HG02970 (cell line): ENCODE data around the gene CCL3.
"Not testable (repeated sequence)": the region's sequence is repeated elsewhere in the genome, so short reads cannot be mapped to it uniquely, and the experiment has no call there.

Experiments used
- ATAC-seq: cut with Tn5 transposase; IDR thresholded peaks from one replicate; pipeline ENCODE4 v1.9.1; 2021; ENCODE audit warnings: mild to moderate bottlenecking, moderate library complexity, moderate number of reproducible peaks; ENCODE audit not compliant: unreplicated experiment, low FRiP score

Gene CCL3

DNA sequence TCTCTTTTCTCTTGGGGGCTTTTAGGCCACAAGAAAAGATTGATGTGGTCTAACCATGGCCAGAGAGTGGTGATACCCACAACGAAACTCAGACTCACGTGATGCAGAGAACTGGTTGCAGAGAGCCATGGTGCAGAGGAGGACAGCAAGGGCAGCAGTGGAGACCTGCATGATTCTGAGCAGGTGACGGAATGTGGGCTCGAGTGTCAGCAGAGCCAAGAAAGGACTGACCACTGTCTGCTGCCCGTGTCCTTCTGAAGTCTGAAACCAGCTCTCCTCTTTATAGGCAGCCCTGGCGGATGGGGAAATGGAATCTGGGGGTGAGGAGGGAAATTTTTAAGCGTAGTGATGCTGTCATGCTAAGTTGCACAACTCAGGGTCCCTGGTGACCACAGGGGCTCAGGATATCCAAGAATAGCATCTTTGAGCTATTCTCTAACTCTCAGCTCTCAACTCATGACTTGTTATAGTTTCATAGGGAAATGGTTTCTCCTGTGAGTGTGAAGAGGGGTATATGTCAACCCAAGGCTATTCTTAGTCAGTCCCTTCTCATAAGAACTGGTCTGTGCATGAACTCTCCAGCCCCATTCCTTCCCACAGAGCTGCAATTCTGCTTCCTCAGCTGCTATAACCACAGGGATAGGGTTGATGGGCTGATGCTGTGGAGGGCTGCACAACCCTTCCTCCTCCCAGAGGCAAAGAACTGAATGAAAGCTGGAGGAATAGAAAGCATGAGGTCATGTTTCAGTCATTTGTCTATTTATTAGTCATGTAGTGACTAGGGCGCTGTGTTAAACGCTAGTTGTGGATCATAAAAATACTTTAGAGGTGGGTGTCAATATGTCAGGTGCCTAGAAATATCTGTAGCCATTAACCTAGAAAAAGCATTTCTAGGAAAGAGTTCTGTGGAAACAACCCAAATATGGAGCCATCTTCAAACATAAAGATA lies at the start of gene CCL3:
TSS of gene CCL3 (minus strand) at position 256 of the 949 bp plus-strand sequence. CDS start at position 171, 85 bp downstream.
- ATAC-seq: peak; percentile 57

DNA sequence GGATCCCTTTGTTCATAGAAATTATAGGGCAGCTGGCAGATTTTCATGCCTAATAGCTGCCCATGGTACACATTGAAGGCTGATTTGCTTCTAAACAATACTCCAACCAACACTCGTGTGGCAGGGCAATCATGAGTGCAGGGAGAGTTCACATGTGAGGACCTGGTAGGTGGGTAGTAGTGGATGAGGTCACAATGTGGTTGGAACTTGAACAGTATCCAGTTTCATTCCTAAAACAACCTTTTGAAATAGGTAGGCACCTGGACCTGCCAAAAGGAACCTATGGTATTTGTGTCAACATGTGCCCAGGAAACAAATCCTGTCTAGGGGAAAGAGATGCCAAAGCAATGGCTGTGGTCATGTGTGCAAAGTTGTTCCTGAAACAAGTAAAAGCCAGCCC lies 46.5 kb upstream of the CCL3 start:
- ATAC-seq: no peak

DNA sequence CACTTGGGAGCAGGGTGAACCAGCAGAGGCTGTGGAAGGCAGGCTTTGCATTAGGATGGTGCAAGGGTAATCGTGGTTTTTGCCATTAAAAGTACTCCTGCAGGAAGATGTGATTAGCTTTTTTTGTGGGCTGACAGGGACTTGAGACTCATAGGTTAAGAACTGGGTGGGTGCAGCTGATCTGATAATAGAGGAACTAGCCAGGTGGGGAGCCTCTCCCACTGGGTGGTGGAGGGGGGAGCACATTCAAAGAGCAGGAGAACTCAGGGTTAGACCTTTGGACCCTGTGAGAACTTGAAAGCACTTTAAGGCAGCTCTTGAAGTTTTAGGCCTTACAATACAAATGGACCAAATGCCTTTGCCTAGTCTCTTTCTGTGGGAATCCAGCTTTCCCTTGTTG lies 46.1 kb upstream of the CCL3 start:
- ATAC-seq: no peak

- ATAC-seq: no peak
Measured at GRCh38 chr17:36135465-36135864, 45.5 kb upstream of the CCL3 start.

- ATAC-seq: no peak
Measured at GRCh38 chr17:36133602-36134236, 43.8 kb upstream of the CCL3 start.

GRCh38 chr17:36132421-36132831 lies 42.5 kb upstream of the CCL3 start:
- ATAC-seq: no peak

DNA sequence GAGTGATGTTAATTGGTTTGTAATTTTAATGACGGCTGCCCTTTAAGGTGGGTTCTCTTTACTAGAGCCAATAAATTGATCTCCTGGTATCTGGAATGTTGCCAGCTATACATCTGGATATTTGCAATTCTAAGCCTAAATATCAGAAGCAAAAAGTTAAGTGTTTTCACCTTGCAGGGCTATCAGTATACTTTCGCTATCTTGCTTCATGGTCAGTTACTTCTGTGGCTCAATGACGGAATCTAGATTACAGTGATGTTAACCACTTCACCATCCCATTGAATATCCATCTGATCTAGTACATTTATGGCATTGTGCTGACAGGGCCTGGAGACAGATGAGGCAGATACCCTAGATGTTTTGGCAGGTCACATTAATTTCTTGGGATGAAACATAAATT lies 42.0 kb upstream of the CCL3 start:
- ATAC-seq: no peak

GRCh38 chr17:36131421-36131820 lies 41.5 kb upstream of the CCL3 start:
- ATAC-seq: no peak

- ATAC-seq: no peak
Measured at GRCh38 chr17:36130346-36130745, 40.4 kb upstream of the CCL3 start.

DNA sequence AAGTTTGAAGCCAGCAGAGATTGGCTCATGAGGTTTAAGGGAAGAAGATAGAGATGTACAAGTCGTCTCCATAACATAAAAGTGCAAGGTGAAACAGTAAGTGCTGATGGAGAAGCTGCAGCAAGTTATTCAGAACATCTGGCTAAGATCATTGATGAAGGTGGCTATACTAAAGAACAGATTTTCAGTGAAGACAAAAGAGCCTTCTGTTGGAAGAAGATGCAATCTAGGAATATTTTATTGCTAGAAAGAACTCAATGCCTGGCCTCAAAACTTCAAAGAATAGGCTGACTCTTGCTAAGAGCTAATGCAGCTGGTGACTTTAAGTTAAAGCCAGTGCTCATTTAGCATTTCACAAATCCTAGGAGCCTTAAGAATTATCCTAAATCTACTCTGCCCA lies 39.7 kb upstream of the CCL3 start:
- no peak for ATAC-seq

GRCh38 chr17:36128411-36128978 lies 38.6 kb upstream of the CCL3 start:
- ATAC-seq: no peak

- ATAC-seq: no peak
Measured at GRCh38 chr17:36127911-36128310, 38.0 kb upstream of the CCL3 start.

DNA sequence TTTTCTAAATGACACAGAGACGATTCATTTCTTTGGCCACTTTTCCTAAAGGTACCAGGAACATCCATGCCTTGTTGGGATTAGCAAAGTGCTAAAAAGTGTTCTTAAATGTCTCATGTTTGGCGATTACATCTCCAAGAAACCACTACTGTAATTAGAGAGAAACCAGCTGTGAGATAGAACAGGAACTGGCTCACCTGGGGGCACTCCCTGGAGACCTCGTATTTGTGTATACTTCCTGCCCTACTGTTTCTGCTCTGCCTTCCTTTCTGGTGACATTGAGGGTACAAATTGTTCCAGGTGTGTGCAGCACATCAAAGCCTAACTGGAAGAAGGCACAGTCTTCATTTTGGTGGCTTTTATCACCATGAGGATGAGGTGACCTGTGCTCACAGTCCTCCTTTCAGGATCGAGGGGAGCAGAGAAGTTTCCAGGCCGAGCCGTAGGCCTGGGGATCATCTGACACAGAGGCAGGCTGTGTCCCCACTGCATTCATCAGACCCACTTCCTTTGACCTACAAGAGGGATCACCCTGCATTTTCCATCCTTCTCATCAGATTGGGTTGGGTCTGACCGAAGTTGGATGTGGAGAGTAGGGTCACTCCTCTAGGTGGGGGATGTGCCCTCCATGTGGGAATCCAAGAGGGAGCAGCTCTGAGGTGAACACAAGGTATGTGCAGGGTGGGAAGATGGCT lies 37.4 kb upstream of the CCL3 start:
- no peak for ATAC-seq

DNA sequence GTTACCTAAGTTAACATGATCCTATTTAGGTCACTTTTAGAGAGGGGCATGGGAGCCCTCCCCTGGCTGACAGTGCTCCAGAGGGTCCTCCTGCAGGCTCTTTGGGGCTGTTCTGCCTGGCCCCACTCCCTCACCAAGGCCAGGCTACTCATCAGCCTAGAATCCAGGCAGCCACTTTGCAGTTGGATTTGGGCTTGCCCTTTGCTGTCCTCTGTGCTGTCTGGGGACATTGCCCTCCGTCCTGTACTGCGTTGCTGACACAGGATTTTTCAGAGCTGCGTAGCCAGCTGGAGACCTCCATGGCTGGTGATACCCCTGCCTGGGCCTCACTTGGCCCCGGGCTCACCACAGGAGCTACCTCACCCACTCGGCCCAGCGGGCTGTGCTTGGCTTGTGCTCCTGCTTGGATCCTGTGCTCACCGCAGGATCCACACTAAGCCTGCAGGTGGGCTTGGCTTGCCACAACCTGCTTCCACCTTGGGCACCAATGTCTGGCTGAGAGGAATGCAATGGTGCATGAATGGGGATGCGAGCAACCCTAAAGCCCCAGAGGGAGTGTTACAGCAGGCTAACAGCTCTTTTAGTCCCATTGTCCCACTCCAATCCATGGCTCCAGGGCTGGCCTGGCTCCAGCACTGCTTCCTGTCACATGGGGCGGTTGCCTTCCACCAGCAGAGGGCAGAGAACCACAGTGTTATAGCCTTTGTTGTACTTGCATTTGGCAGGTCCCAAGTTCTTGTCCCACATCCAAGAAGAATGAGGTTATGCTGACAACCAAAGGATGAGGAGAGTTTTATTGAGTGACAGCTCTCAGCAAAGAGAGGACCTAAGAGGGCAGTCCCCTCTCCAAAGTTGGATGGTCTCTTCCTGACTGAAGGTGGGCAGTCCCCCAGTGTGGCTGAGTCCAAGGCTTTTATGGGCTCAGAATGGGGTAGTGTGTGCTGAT lies 35.2 kb upstream of the CCL3 start:
- no peak for ATAC-seq

DNA sequence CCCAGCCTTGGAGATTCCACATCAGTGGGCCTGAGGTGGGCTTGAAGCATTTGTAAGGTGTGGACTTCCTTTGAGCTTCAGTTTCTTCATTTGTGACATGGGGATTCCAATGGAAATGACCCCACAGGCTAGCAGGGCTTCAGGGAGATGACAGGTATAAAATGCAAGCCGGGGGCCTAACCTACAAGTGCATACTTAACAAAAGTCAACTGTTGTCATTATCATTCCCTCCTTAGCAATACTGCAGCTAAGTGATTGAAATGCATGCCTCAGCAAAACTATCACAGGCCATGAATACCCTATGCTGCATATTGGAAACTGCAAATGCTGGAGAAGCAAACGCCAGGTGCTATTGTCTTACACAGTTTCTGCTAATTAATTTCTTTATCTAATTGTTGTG lies 33.5 kb upstream of the CCL3 start:
- no peak for ATAC-seq

DNA sequence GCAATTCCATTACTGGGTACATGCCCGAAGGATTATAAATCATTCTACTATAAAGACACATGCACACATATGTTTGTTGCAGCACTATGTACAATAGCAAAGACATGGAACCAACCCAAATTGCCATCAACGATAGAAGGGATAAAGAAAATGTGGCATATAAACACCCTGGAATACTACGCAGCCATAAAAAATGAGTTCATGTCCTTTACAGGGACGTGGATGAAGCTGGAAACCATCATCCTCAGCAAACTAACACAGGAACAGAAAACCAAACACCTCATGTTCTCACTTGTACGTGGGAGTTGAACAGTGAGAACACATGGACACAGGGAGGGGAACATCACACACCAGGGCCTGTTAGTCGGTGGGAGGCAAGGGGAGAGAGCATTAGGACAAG lies 31.2 kb upstream of the CCL3 start:
- ATAC-seq: not testable (repeated sequence)

GRCh38 chr17:36120221-36120620 lies 30.3 kb upstream of the CCL3 start:
- ATAC-seq: no peak

DNA sequence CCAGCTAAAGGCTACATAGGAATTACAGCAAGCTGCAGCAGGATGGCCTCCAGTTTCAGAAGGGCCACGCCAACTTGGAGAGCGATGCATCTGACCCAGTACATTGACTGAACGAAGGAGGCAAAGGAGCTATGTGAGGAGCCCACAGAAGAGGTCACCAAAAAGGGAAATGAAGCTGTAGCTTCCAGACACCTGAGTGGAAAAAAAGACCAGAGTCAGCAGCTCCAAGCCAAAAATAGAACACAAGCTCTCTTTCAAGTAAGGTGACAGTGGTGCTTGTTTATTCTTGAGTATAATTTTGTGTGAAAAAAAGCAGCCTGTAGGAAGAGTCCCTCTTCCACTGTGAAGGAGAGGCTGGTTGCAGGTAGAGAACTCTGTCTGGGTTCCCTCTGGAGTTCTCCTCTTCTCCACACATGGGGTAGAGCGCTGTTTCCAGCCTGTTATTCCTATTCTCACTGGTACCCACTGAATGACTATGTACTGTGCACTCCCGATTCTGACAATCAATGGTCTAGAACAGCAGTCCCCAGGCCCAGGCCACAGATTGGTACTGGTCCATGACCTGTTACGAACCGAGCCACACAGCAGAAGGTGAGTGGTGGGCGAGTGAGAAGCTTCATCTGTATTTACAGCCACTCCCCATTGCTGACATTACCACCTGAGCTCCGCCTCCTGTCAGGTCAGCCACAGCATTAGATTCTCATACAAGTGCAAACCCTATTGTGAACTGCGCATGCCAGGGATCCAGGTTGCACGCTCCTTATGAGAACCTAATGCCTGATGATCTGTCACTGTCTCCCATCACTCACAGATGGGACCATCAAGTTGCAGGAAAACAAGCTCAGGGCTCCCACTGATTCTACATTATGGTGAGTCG lies 28.8 kb upstream of the CCL3 start:
- ATAC-seq: no peak
